GM21367 (cell line): ENCODE data around the gene ZNF124.

Experiments used
- ATAC-seq: cut with Tn5 transposase; IDR thresholded peaks from one replicate; pipeline ENCODE4 v1.9.1; 2021; ENCODE audit not compliant: unreplicated experiment

Gene ZNF124

DNA sequence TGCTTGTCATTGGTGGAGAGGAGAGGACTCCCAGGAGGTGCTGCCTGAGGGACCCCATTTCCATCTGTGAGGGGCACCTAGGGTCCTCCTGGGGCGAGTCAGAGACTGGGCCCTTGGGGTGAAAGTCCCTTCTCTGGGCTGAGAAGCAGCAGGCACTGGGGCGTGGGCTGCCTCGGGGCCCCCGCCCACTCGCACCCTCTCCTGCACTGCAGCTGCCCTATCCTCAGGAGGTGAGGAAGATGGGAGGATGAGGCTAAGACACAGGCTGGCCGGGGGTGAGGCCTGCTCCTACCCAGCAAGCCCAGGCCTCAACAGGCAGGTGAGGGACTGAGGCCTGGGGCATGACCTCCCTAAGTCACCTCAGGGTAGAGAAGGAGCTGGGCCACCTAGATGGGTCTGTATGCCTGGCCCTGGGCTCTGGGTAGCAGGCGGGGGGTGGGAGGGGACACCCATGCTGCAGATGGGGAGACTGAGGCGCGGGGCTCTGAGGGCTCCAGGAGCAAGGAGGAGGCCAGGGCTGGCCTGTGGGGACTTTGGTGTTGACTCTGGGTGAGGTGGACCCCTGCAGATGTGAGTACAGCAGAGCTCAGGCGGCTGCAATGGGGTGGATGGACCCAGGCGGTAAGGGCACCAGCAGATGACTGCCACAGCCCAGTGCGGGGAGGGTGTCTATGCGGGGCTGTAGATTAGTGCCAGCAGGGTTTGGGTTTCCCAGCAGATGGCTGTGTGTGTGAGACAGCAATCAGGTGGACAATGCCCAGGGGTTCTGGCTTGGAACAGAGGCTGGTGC, 57.3 kb downstream of the ZNF124 start:
- ATAC-seq, result no peak

GRCh38 chr1:247113733-247114271, 58.0 kb downstream of the ZNF124 start:
- ATAC-seq, result no peak

DNA sequence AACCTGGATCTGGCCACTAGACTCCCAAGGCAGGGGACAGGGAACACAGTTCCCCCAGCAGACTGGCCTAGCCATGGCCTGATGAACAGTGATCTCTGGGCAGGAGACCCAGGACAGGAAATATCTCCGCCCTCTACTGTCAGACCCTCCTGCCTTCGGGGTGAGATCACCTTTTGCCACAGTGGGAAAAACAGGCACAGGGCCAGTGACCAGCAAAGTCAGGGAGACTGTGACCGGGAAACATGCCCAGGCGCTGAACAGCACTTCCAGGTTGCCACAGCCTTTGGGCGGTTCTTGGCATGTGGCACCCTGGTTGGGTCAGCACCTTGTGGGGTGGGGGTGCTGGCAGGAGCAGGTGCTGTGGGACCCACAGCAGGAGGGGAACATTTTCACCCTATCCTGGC, 58.7 kb downstream of the ZNF124 start:
- no peak for ATAC-seq

DNA sequence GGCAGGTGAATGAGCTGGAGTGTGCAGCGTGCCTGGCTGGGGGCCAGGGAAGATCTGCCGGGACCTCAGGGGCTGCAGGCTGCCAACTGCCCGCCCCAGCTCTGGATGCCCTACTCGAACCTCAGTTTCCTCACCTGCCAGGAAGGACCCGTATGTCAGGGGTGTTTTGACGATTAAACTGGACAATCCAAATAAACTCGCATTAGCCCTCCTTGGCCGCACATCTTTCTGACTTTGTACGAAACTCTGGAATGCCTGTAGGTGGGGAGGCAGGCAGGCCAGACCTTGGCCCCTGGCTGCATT, 59.4 kb downstream of the ZNF124 start:
- ATAC-seq, result no peak

GRCh38 chr1:247111700-247112478, 59.9 kb downstream of the ZNF124 start:
- no peak for ATAC-seq

GRCh38 chr1:247111259-247111699, 60.5 kb downstream of the ZNF124 start:
- ATAC-seq, result no peak

DNA sequence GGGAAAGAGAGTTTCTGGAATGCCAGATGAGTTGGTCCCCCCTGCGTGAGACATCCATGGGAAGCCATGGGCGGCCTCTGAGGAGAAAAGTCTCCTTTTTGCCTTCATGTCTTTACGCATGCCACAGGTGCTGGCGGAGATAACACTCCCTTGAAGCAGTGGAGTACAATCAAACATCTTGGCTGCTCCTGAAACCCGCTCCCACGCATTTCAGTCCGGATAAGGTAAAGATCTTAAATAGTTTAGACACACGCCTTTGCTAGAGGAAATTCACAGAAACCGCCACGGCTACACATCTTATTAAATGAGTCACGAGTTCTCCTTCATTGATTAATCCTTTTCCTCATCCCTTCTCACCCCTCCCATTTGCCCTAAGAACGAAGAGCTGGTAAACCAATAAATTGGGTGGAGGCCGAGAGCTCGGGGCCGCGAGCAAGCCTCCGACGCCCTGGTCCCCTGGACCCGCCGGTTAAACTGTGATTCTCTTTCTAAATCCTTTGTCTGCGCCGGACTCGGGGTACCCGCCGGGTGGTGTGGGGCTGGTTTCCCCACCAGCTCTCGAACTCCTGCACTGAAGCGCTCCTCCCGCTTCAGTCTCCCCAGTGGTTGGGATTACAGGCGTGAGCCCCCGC, 61.1 kb downstream of the ZNF124 start:
- ATAC-seq, result no peak

DNA sequence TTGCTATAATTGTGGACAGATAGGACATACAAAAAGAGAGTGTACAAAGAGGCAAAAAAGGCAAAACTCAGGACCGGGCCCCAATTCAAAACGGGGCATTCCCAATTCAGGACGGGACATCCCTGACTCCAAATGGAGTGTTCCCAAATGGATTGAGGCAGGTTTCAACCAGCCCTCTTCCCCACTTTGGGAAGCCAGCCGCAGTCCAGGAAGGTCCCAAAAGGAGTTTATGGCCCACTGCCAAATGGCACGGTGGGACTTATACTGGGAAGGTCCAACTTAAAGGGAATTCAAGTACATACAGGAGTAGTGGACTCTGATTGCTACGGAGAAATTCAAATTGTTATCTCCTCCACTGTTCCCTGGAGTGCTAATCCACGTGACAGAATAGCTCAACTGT, 64.1 kb downstream of the ZNF124 start:
- no peak for ATAC-seq

DNA sequence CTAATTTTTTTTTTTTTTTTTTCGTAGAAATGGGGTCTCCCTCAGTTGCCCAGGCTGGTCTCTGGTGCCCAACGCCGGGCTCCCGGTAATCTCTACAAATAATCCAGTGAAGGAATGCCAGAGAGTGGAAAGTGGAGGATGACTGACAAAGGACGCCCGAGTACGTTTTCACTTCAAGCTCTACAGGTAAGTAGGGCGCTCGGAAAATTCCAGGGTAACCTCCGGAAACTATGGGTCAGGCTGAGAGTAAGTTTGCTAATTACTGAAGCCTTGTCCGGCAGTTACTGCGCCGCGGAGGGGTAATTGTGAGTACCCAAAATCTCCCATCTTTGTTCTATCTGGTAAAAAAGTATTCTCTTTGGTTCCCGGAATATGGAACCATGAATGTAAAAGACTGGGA, 65.9 kb downstream of the ZNF124 start:
- no peak for ATAC-seq
